TTC549 (cell line): ENCODE measurements around the gene ZNF778.

Source experiments
- FAIRE-seq: peaks from 2 replicates; lab custom pipeline; 2012; peaks lifted over from hg19 to GRCh38; lab: Jason Lieb, UNC

The ZNF778 gene

GRCh38 chr16:89277641-89278341 is 60.3 kb downstream of the ZNF778 start:
- FAIRE-seq = no peak

- FAIRE-seq = no peak
Measured at GRCh38 chr16:89278441-89279240, 61.1 kb downstream of the ZNF778 start.

- no peak for FAIRE-seq
Measured at GRCh38 chr16:89279666-89280481, 62.4 kb downstream of the ZNF778 start.

GRCh38 chr16:89280546-89281188 is 63.2 kb downstream of the ZNF778 start:
- no peak for FAIRE-seq

DNA sequence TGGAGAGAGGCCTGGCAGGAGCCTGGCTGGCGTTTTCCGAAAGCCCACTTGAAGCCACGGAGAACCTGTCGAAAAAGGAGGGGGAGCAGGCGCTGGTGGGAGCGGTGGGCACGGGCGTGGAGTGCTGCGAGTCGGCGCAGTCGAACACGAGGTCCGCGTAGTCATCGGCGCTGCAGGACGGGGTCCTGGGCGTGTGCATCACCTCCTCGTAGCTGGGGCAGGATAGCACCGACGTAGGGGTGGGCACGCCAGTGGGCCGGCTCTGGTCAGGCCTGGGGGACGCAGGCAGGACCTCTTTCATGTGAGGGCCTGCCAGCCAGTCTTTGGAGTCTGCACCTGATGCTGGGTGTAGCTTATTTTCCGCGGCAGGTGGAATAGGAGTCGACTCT is 63.7 kb downstream of the ZNF778 start:
- no peak for FAIRE-seq

DNA sequence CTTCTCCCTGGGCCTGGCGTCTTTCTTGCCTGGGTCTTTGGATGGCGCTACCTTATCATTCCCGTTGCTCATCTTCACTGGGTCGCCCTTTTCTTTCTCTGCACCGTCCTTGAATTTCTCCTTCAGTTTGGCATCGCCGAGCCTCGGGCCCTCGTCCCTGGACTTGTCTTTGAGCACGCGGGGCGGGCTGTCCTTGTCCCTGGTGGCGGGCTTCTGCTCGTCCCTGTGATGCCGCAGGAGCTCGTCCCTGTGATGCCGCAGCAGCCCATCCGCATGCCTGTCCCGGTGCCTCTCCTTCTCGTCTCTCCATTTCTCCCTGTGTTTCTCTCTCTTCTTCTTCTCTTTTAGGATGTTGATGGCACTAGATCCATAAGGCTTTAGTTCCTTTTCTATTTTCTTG is 64.3 kb downstream of the ZNF778 start:
- FAIRE-seq = no peak

DNA sequence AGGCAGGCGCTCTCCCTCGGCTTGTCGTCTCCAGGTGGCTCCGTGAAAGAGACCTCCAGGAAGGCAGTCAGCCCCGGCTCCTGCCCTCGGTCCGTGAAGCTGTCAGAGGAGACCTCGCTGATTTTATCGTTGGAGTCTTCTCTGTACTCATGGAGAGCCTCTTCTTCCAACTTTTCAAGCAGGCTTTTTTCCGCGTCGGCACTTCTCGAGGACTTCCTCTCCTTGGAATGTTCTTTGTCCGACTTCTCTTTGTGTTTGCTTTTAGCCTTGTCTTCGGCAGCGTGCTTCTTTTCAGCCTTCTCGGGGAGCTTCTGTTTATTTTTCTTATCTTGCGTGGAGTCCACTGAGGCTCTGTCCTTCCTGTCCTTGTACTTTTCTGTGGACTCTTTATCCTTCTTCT is 65.0 kb downstream of the ZNF778 start:
- no peak for FAIRE-seq

GRCh38 chr16:89283449-89283848 is 65.9 kb downstream of the ZNF778 start:
- FAIRE-seq = no peak

- FAIRE-seq = no peak
Measured at GRCh38 chr16:89285381-89285780, 67.9 kb downstream of the ZNF778 start.

- no peak for FAIRE-seq
Measured at GRCh38 chr16:89286096-89286495, 68.6 kb downstream of the ZNF778 start.
